ENCODE data around the gene OR4D2. TPM values are rescaled to one million over a fixed set of nuclear protein-coding genes. Genes with fewer than 3 reads are reported as not detected.

The OR4D2 gene
- total RNA-seq, 1 donor from 2014 or later = not detected

DNA sequence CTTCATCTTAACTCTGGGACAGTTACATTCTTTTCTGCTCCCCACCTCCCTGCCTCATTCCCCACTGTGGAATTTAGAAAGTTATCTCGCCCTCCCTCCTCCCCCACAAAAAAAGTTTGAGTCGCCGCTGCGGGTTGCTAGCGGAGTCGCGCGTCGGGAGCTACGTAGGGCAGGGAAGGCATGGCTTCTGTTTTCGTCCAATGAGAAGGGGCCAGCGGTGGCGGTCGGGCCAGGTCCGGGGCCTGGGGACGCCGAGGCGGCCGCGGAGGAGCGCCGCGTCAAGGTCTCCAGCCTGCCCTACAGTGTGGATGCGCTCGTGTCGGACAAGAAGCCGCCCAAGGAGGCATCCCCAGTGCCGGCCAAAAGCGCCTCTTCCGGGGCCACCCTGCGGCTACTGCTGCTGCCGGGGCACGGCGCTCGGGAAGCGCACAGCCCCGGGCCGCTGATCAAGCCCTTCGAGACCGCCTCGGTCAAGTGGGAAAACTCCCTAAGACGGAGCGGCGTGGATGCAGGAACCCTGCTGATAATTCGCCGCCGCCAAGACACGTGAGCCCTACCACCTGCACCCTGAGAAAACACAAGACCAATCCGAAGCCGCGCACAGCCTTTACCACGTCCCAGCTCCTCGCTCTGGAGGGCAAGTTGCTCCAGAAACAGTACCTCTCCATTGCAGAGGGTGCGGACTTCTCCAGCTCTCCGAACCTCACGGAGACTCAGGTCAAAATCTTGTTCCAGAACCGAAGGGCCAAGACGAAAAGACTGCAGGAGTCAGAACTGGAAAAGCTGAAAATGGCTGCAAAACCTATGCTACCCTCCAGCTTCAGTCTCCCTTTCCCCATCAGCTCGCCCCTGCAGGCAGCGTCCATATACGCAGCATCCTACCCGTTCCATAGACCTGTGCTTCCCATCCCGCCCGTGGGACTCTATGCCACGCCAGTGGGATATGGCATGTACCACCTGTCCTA, 9.7 kb upstream of the OR4D2 start:
- peaks cover 84% of the 10 kb centered on the region for H3K27me3 Mint-ChIP-seq
- H3K4me1 Mint-ChIP-seq (ENCODE audit: low read depth) = peaks cover 6% of the 10 kb centered on the region
- peak overlapping the region; percentile 76 for H3K4me3 Mint-ChIP-seq (ENCODE audit: low read depth)
- DNase-seq (ENCODE audit: low spot score, unreplicated experiment) = no peak
- H3K27ac Mint-ChIP-seq = no peak overlapping the region
- no peaks in the 10 kb centered on the region for H3K36me3 Mint-ChIP-seq (ENCODE audit: insufficient read depth)
- TF ChIP-seq, protein P1, sequence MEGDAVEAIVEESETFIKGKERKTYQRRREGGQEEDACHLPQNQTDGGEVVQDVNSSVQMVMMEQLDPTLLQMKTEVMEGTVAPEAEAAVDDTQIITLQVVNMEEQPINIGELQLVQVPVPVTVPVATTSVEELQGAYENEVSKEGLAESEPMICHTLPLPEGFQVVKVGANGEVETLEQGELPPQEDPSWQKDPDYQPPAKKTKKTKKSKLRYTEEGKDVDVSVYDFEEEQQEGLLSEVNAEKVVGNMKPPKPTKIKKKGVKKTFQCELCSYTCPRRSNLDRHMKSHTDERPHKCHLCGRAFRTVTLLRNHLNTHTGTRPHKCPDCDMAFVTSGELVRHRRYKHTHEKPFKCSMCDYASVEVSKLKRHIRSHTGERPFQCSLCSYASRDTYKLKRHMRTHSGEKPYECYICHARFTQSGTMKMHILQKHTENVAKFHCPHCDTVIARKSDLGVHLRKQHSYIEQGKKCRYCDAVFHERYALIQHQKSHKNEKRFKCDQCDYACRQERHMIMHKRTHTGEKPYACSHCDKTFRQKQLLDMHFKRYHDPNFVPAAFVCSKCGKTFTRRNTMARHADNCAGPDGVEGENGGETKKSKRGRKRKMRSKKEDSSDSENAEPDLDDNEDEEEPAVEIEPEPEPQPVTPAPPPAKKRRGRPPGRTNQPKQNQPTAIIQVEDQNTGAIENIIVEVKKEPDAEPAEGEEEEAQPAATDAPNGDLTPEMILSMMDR (IDR thresholded peaks at IDR 0.05; ENCODE audit: unreplicated experiment) = peak; percentile 26
- H3K9me3 Mint-ChIP-seq (ENCODE audit: low read depth) = no peaks in the 10 kb centered on the region

DNA sequence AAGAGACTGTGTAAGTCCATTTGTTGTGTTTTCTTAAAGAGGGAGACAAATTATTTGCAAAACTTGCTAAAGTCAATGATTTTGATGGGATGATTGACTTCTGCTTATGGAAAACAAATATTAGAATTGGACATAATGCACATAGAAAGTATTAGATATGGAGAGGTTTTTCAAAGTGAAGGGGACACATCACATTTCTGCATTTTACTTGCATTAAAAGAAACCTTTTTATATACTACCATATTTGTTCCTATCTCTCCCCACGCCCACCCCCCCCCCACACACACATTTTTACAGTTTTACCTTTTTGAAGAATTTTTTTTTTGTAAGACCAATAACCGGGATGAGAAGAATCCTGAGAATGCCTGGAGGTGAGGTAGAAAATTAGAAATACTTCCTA, 8.6 kb upstream of the OR4D2 start:
- peaks cover 83% of the 10 kb centered on the region for H3K27me3 Mint-ChIP-seq
- TF ChIP-seq, protein P1 (IDR thresholded peaks at IDR 0.05; ENCODE audit: unreplicated experiment) = no peak

DNA sequence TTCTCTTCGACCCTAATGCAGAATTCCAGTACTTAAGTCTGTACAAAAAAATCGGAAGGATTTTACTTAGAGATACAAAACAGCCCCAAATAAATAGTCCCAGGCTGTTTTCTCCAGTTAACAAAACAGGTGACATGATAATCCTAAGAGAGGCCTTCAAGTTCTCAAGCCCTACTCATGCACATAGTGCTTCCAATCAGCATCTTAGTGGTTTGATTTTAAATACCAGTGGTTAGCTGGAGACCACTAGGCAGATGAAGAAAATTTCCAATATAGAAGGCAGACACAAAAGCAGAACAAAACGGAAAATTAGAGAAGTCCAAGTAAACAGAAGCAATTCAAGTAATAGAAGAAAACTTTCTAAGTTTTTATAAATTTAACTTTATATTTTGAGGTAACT, 5.2 kb upstream of the OR4D2 start:
- H3K4me3 Mint-ChIP-seq (ENCODE audit: low read depth) = no peak overlapping the region
- H3K9me3 Mint-ChIP-seq (ENCODE audit: low read depth) = no peaks in the 10 kb centered on the region
- peaks cover 6% of the 10 kb centered on the region for H3K4me1 Mint-ChIP-seq (ENCODE audit: low read depth)
- TF ChIP-seq, protein P1 (IDR thresholded peaks at IDR 0.05; ENCODE audit: unreplicated experiment) = no peak
- peaks cover 81% of the 10 kb centered on the region for H3K27me3 Mint-ChIP-seq
- no peak for DNase-seq (ENCODE audit: low spot score, unreplicated experiment)
- no peaks in the 10 kb centered on the region for H3K36me3 Mint-ChIP-seq (ENCODE audit: insufficient read depth)
- H3K27ac Mint-ChIP-seq = no peak overlapping the region

More for the DNA sequence above, 8.6 kb upstream of the OR4D2 start:
- Mint-ChIP-seq H3K27ac (no peak overlapping the region), H3K4me3 (ENCODE audit: low read depth) (no peak overlapping the region), H3K4me1 (ENCODE audit: low read depth) (peaks cover 6% of the 10 kb centered on the region), H3K36me3 (ENCODE audit: insufficient read depth) (no peaks in the 10 kb centered on the region), H3K9me3 (ENCODE audit: low read depth) (no peaks in the 10 kb centered on the region)
- DNase-seq (ENCODE audit: low spot score, unreplicated experiment) = no peak

DNA sequence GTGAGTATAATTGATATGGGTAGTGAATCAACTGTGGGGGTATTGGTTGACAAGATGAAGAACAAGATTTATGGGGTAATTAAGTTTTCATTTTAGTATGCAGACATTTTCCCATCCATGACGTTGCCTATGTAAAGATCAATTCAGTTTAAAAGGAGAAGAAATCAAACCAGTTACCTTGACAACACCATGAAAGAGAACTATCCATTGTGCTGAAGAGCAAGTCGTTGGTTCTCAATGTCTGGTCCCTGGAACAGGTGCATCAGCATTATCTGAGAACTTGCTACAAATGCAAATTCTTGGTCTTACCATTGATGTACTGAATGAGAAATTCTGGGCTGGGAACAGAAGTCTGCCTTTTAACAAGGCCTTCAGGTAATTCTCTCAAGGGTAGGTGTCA, 801 bp upstream of the OR4D2 start:
- Mint-ChIP-seq H3K36me3 (ENCODE audit: insufficient read depth) (no peaks in the 10 kb centered on the region), H3K27ac (no peak overlapping the region), H3K4me3 (ENCODE audit: low read depth) (no peak overlapping the region), H3K9me3 (ENCODE audit: low read depth) (no peaks in the 10 kb centered on the region), H3K4me1 (ENCODE audit: low read depth) (no peaks in the 10 kb centered on the region), H3K27me3 (peaks cover 86% of the 10 kb centered on the region)
- DNase-seq (ENCODE audit: low spot score, unreplicated experiment) = no peak
- TF ChIP-seq, protein P1 (IDR thresholded peaks at IDR 0.05; ENCODE audit: unreplicated experiment) = no peak

DNA sequence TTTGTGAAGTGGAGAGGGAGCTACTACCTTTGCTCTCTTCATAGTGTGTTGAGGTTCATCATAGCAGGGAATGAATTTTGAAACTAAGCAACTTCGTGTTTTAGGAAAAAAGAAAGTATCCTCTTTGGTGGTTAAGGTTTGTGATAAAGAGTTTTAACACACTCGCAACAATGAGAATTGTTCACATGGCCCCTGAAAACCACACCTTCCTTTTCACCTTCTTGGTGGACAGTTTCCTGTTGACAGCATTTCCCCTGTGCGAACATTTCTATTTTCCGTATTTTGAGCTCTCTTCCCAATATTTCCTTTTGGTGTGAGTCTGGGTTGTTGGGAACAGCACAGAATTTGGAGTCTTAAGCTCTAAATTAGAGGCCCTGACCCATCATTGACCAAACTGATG, 3.8 kb downstream of the OR4D2 start:
- no peak for DNase-seq (ENCODE audit: low spot score, unreplicated experiment)
- Mint-ChIP-seq H3K9me3 (ENCODE audit: low read depth) (no peaks in the 10 kb centered on the region), H3K27ac (no peak overlapping the region), H3K4me3 (ENCODE audit: low read depth) (no peak overlapping the region), H3K27me3 (peaks cover 84% of the 10 kb centered on the region), H3K36me3 (ENCODE audit: insufficient read depth) (no peaks in the 10 kb centered on the region), H3K4me1 (ENCODE audit: low read depth) (no peaks in the 10 kb centered on the region)
- TF ChIP-seq, protein P1 (IDR thresholded peaks at IDR 0.05; ENCODE audit: unreplicated experiment) = no peak
